ENCODE data around the gene CYB561D1.

- TF ChIP-seq CTCF (conservative IDR thresholded peaks at IDR 0.05; ENCODE audit: low read length) (no peak), EZH2phosphoT487 (IDR thresholded peaks at IDR 0.05; ENCODE audit: borderline replicate concordance) (no peak)
These were observed 7.1 kb downstream of the CYB561D1 start for GRCh38 chr1:109500941-109501381.

Measured in Loucy (cell line).